ENCODE measurements around the gene HSH2D. TPM values are rescaled to one million over a fixed set of nuclear protein-coding genes. Genes with fewer than 3 reads are reported as not detected.
A peak's percentile ranks its signal among the peaks of the same experiment; 100 is the strongest.

HSH2D gene
- total RNA-seq, 6 experiments from 2014 or later: 0.26 to 1.7 (median 0.48) TPM

- ATAC-seq: no peak
- H3K27ac ChIP-seq: peak overlapping the region in 1 of 3 donors; percentile 16
- peaks cover 0 to 14% (median 4%) of the 10 kb centered on the region in 4 donors for H3K36me3 ChIP-seq
- no peak for DNase-seq
- H3K27me3 ChIP-seq: no peaks in the 10 kb centered on the region
- H3K4me1 ChIP-seq: peaks cover 0 to 11% (median 2%) of the 10 kb centered on the region in 4 donors
- no peaks in the 10 kb centered on the region for H3K9me3 ChIP-seq
- peak overlapping the region; percentile 86 to 97 (median 88) for H3K4me3 ChIP-seq
- no peak for TF ChIP-seq POLR2A (IDR thresholded peaks at IDR 0.05)
- TF ChIP-seq, protein P1, sequence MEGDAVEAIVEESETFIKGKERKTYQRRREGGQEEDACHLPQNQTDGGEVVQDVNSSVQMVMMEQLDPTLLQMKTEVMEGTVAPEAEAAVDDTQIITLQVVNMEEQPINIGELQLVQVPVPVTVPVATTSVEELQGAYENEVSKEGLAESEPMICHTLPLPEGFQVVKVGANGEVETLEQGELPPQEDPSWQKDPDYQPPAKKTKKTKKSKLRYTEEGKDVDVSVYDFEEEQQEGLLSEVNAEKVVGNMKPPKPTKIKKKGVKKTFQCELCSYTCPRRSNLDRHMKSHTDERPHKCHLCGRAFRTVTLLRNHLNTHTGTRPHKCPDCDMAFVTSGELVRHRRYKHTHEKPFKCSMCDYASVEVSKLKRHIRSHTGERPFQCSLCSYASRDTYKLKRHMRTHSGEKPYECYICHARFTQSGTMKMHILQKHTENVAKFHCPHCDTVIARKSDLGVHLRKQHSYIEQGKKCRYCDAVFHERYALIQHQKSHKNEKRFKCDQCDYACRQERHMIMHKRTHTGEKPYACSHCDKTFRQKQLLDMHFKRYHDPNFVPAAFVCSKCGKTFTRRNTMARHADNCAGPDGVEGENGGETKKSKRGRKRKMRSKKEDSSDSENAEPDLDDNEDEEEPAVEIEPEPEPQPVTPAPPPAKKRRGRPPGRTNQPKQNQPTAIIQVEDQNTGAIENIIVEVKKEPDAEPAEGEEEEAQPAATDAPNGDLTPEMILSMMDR (IDR thresholded peaks at IDR 0.05): no peak
- 37% methylated on average over 18 of the region's 18 CpGs for WGBS (ENCODE audit: insufficient coverage, low coverage, low lambda C conversion rate, missing lambda C conversion rate)
- intact Hi-C loops (cut with DNase I): loop anchor here in 1 of 2 donors (5.0 kb wide), 1 partner anchor 142 kb away; no protein-coding TSS in a partner anchor
Observed at GRCh38 chr19:16184665-16185122, 41.2 kb downstream of the HSH2D start.

DNA sequence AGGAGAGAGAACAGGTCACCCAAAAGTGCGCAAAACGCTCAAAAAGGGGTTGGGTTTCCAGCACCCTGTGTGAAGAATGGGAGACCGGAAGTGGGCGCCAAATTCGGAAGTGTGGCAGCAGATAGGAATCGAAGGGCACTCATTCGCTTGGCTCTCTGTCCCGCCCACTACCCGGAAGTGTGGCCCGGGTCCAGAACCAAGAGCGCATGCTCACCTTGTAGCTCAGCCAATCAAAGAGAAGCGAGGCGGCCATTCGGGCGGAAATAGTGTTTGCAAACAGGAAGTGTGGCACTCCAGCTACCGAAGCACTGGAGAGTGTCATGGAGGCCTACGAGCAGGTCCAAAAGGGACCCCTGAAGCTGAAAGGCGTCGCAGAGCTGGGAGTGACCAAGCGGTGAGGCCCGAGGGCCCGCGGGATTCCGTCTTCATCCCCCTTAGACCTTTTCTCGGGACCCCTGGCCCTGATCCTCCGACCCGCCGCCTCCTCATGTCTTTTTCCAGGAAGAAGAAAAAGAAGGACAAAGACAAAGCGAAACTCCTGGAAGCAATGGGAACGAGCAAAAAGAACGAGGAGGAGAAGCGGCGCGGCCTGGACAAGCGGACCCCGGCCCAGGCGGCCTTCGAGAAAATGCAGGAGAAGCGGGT lies 41.8 kb downstream of the HSH2D start, which contains the start of gene FAM32A:
Gene FAM32A, plus strand, starts transcription at position 288 of the 645 bp plus-strand sequence. Its CDS starts 33 bp downstream, at position 321.
- H3K4me1 ChIP-seq: peaks cover 0 to 11% (median 2%) of the 10 kb centered on the region in 4 donors
- H3K4me3 ChIP-seq: peak within 1 kb of the TSS; percentile 86 to 97 (median 88)
- H3K27ac ChIP-seq: peak within 1 kb of the TSS; percentile 55 to 76 (median 73)
- H3K27me3 ChIP-seq: no peaks in the 10 kb centered on the region
- H3K36me3 ChIP-seq: peaks cover 0 to 19% (median 5%) of the 10 kb centered on the region in 4 donors
- TF ChIP-seq, protein P1 (IDR thresholded peaks at IDR 0.05): peak; percentile 29 to 48 (median 39)
- peak; percentile 72 for TF ChIP-seq POLR2A (IDR thresholded peaks at IDR 0.05)
- ATAC-seq: peak; percentile 94 to 97 (median 96)
- DNase-seq: peak; percentile 97 to 99 (median 98)
- no peaks in the 10 kb centered on the region for H3K9me3 ChIP-seq
- intact Hi-C loops (cut with DNase I): no loop called here
- WGBS (ENCODE audit: insufficient coverage, low coverage, low lambda C conversion rate, missing lambda C conversion rate): under 1% methylated on average over 32 of the region's 39 CpGs

DNA sequence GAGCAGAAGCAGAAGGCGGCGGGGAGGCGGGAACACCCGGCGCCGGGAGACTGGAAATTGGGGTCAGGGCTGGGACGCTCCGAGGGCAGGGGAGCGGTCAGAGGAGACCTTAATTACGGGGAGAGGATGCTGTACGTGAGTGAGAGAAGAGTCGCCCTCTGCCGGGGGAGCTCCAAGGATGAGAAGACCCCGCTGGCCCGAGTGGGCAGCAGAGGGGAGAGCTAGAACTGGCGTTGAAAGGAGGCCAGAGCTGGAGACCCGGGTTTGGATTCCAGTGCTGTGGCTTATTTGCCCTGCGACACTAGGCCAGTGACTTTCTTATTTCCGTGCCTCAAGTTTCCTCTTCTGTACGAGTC lies 42.3 kb downstream of the HSH2D start:
- 0% methylated on average over 17 of the region's 20 CpGs for WGBS (ENCODE audit: insufficient coverage, low coverage, low lambda C conversion rate, missing lambda C conversion rate)
- H3K36me3 ChIP-seq: peaks cover 0 to 24% (median 7%) of the 10 kb centered on the region in 4 donors
- H3K27ac ChIP-seq: peak overlapping the region; percentile 55 to 76 (median 73)
- no peaks in the 10 kb centered on the region for H3K27me3 ChIP-seq
- DNase-seq: no peak
- peak; percentile 28 to 34 (median 32) for ATAC-seq
- H3K4me1 ChIP-seq: peaks cover 0 to 11% (median 2%) of the 10 kb centered on the region in 4 donors
- H3K4me3 ChIP-seq: peak overlapping the region; percentile 86 to 97 (median 88)
- TF ChIP-seq, protein P1 (IDR thresholded peaks at IDR 0.05): peak in 3 of 4 donors; percentile 22 to 33 (median 30)
- TF ChIP-seq POLR2A (IDR thresholded peaks at IDR 0.05): no peak
- intact Hi-C loops (cut with DNase I): no loop called here
- no peaks in the 10 kb centered on the region for H3K9me3 ChIP-seq

DNA sequence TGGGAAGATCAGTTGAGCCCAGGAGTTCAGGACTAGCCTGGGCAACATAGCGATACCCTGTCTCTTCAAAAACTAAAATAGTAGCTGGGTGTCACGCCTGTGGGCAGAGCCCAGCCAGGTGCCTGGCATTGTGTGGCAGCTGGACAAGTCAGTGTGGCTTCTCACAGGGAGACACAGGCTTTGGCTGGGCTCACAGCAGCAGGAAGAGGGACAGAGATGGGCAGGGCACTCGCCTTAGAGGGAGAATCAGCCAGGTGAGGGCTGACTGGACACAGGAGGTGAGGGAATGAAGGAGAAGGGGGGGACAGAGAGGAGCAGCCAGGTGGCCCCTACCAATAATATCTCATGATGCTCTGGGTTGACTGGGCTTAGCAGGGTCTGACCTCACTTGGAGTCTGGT lies 45.0 kb downstream of the HSH2D start:
- TF ChIP-seq, protein P1 (IDR thresholded peaks at IDR 0.05): no peak
- TF ChIP-seq POLR2A (IDR thresholded peaks at IDR 0.05): no peak
- no peak overlapping the region for H3K4me3 ChIP-seq
- no peak overlapping the region for H3K27ac ChIP-seq
- DNase-seq (no peak), ATAC-seq (no peak)
- H3K9me3 ChIP-seq: no peaks in the 10 kb centered on the region
- H3K27me3 ChIP-seq: no peaks in the 10 kb centered on the region
- WGBS (ENCODE audit: insufficient coverage, low coverage, low lambda C conversion rate, missing lambda C conversion rate): 94% methylated on average over 2 of the region's 3 CpGs
- peaks cover 7 to 40% (median 16%) of the 10 kb centered on the region in 4 donors for H3K36me3 ChIP-seq
- intact Hi-C loops (cut with DNase I): no loop called here
- H3K4me1 ChIP-seq: peaks cover 0 to 11% (median 2%) of the 10 kb centered on the region in 4 donors

Data from right lobe of liver (tissue), 6 donors.